Stimulated activated naive CD8-positive, alpha-beta T cell treated with anti-CD3 and anti-CD28 coated beads, Interleukin-15, Interleukin-2, amounts not matched to agents 100 U/mL and 50 U/mL, for 24 hours (primary cell): Measurements from ENCODE around the gene ANKRD49.

Experiments used
- ATAC-seq: fragments of 150-1000 bp; cut with Tn5 transposase; one replicate; pipeline ENCODE4 v1.10.0; 2021
- DNase-seq: peaks from one replicate; pipeline ENCODE4 v3.0.0; 2021

ANKRD49 gene

DNA sequence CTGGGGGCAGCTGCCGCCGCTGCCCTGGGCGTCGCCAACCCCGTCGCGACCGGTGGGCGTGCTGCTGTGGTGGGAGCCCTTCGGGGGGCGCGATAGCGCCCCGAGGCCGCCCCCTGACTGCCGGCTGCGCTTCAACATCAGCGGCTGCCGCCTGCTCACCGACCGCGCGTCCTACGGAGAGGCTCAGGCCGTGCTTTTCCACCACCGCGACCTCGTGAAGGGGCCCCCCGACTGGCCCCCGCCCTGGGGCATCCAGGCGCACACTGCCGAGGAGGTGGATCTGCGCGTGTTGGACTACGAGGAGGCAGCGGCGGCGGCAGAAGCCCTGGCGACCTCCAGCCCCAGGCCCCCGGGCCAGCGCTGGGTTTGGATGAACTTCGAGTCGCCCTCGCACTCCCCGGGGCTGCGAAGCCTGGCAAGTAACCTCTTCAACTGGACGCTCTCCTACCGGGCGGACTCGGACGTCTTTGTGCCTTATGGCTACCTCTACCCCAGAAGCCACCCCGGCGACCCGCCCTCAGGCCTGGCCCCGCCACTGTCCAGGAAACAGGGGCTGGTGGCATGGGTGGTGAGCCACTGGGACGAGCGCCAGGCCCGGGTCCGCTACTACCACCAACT is 51.0 kb downstream of the ANKRD49 start:
- DNase-seq, result peak; percentile 11
- peak; percentile 3 for ATAC-seq

DNA sequence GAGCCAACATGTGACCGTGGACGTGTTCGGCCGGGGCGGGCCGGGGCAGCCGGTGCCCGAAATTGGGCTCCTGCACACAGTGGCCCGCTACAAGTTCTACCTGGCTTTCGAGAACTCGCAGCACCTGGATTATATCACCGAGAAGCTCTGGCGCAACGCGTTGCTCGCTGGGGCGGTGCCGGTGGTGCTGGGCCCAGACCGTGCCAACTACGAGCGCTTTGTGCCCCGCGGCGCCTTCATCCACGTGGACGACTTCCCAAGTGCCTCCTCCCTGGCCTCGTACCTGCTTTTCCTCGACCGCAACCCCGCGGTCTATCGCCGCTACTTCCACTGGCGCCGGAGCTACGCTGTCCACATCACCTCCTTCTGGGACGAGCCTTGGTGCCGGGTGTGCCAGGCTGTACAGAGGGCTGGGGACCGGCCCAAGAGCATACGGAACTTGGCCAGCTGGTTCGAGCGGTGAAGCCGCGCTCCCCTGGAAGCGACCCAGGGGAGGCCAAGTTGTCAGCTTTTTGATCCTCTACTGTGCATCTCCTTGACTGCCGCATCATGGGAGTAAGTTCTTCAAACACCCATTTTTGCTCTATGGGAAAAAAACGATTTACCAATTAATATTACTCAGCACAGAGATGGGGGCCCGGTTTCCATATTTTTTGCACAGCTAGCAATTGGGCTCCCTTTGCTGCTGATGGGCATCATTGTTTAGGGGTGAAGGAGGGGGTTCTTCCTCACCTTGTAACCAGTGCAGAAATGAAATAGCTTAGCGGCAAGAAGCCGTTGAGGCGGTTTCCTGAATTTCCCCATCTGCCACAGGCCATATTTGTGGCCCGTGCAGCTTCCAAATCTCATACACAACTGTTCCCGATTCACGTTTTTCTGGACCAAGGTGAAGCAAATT is 51.7 kb downstream of the ANKRD49 start:
- no peak for ATAC-seq

DNA sequence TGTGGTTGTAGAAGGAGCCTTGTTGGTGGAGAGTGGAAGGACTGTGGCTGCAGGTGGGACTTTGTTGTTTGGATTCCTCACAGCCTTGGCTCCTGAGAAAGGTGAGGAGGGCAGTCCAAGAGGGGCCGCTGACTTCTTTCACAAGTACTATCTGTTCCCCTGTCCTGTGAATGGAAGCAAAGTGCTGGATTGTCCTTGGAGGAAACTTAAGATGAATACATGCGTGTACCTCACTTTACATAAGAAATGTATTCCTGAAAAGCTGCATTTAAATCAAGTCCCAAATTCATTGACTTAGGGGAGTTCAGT is 52.3 kb downstream of the ANKRD49 start:
- DNase-seq, result no peak
- no peak for ATAC-seq

More for the DNA sequence above, 51.7 kb downstream of the ANKRD49 start:
- DNase-seq, result no peak

DNA sequence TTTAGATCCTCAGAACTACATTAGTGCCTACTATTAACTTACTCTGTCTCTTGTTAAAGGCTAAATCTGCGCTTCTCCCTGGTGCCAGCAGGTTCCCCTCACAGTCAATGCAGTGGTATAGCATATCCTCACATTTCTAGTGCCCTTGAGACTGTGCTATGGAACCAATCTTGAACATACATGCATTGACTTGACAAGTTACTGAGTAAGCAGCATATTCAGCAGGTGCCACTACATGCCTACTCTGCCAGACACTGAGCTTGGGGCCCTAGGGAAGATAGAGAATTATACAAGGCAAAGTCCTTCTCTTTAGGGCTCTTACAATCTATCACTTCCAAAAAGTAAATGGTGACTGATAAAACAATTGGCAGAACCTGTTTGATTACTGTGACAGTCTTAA is 53.1 kb downstream of the ANKRD49 start:
- DNase-seq (no peak), ATAC-seq (no peak)

DNA sequence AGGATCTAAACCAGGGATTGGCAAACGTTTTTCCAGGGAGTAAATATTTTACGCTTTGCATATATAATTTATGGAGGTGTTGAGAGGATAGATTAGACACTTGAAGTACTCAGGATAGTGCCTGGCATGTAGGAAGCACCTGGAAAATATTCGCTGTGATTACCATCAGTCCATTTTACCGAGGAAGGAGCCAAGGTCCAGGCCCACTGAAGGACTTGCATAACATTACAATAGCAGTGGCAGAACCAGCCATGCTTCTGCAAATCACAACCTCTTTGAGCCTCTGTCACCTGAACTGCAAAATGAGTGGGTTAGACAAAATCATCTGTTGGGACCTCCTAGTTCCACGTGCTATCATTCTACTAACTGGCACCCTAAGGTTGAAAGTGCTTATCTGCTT is 55.4 kb downstream of the ANKRD49 start:
- no peak for ATAC-seq
- no peak for DNase-seq
